Testis (tissue), 2 donors: ENCODE results near the gene EXPH5.

Source experiments
- POLR2A ChIP-seq: fragments of 450-650 bp; IDR thresholded peaks from one replicate; pipeline ENCODE4 v1.6.1; 2017; ENCODE audit warnings: antibody characterized with exemption, mild to moderate bottlenecking, moderate library complexity
- TF ChIP-seq, protein P1 (sequence below), 3 experiments: fragments of 450-650 bp in 2 of 3; fragments of 200-600 bp in 1 of 3; sonication (generic) in 1 of 3; IDR thresholded peaks; one replicate each; pipeline ENCODE4 v1.5.1; 2016 to 2019; ENCODE audit warnings: antibody characterized with exemption in 3 of 3, mild to moderate bottlenecking in 2 of 3, moderate library complexity in 1 of 3

DNA sequence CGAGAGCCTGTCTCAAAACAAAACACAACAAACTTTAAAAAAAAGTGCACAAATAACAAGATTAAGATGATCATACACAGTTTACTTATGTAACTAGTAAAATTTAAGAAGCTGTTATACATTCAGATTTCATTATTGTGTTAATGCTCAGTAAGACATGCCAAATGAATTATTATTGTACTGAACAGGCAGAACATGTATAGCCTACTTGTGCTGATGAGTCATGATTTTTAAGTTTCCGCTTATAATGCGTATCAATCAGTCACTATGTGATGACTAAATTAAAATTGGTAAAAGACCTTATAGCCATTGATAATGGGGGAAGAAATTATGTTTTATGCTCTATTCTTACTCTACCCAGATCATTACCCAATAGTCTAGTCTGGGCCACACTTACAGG, 20.5 kb upstream of the EXPH5 start:
- TF ChIP-seq, protein P1, sequence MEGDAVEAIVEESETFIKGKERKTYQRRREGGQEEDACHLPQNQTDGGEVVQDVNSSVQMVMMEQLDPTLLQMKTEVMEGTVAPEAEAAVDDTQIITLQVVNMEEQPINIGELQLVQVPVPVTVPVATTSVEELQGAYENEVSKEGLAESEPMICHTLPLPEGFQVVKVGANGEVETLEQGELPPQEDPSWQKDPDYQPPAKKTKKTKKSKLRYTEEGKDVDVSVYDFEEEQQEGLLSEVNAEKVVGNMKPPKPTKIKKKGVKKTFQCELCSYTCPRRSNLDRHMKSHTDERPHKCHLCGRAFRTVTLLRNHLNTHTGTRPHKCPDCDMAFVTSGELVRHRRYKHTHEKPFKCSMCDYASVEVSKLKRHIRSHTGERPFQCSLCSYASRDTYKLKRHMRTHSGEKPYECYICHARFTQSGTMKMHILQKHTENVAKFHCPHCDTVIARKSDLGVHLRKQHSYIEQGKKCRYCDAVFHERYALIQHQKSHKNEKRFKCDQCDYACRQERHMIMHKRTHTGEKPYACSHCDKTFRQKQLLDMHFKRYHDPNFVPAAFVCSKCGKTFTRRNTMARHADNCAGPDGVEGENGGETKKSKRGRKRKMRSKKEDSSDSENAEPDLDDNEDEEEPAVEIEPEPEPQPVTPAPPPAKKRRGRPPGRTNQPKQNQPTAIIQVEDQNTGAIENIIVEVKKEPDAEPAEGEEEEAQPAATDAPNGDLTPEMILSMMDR (IDR thresholded peaks at IDR 0.05) = no peak
- TF ChIP-seq POLR2A = no peak
